WTC11 (cell line): ENCODE data around the gene KRTAP5-7.

Source experiments
- JUN ChIP-seq: sonication (generic); formaldehyde crosslinking; IDR thresholded peaks from 2 replicates; pipeline ENCODE4 v1.8.0; 2023; ENCODE audit warnings: mild to moderate bottlenecking, missing genetic modification reagents
- SP1 ChIP-seq: sonication (generic); formaldehyde crosslinking; conservative IDR thresholded peaks from 2 replicates; pipeline ENCODE4 v1.8.1; 2022; ENCODE audit warnings: missing genetic modification reagents
- TCF7 ChIP-seq: sonication (generic); formaldehyde crosslinking; IDR thresholded peaks from 2 replicates; pipeline ENCODE4 v1.8.0; 2022; ENCODE audit warnings: mild to moderate bottlenecking, low read depth, missing genetic modification reagents, moderate library complexity
- ZNF263 ChIP-seq: sonication (generic); formaldehyde crosslinking; IDR thresholded peaks from 2 replicates; pipeline ENCODE4 v1.8.1; 2022; ENCODE audit warnings: low read depth, mild to moderate bottlenecking, moderate library complexity, missing genetic modification reagents

GRCh38 chr11:71501071-71501985, 25.7 kb upstream of the KRTAP5-7 start:
- TF ChIP-seq ZNF263 (no peak), JUN (CRISPR knock-in tag) (no peak), SP1 (no peak), TCF7 (CRISPR knock-in tag) (no peak)
